Stimulated activated memory B cell treated with anti-CD40 and anti-IgM and Interleukin-4, amounts not matched to agents 10 μg/mL and 1 μg/mL and 100 μg/mL, for 72 hours (primary cell): Measurements from ENCODE around the gene TP53BP2.

Experiments
- ATAC-seq: fragments of 150-1000 bp; cut with Tn5 transposase; 2 replicates; pipeline ENCODE4 v1.10.0; 2021
- H3K27ac Mint-ChIP-seq: one replicate; pipeline ENCODE4 v1.8.0; 2022; ENCODE audit warnings: mild to moderate bottlenecking, mixed read lengths
- H3K27me3 Mint-ChIP-seq: one replicate; pipeline ENCODE4 v1.8.0; 2022; ENCODE audit warnings: mixed read lengths
- H3K36me3 Mint-ChIP-seq: one replicate; pipeline ENCODE4 v1.8.0; 2022; ENCODE audit warnings: mixed read lengths
- H3K4me1 Mint-ChIP-seq: one replicate; pipeline ENCODE4 v1.8.0; 2022; ENCODE audit warnings: mixed read lengths
- H3K4me3 Mint-ChIP-seq: one replicate; pipeline ENCODE4 v1.8.0; 2022; ENCODE audit warnings: mild to moderate bottlenecking, moderate library complexity, mixed read lengths
- H3K9me3 Mint-ChIP-seq: one replicate; pipeline ENCODE4 v1.8.0; 2022; ENCODE audit warnings: mixed read lengths

Gene TP53BP2

DNA sequence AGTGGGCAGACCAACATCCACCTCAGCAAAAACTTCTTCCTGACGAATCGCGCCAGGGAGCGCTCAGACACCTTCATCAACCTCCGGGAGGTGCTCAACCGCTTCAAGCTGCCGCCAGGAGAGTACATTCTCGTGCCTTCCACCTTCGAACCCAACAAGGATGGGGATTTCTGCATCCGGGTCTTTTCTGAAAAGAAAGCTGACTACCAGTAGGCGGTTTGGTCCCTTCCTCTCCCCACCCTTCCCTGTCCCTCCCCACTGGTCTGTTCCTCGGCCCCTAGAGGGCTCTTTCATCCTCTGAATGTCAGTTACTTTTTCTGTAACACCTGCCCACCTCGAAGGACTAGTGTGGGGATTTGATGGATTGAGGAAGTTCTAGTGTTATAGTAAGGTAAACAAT, 86.5 kb downstream of the TP53BP2 start:
- H3K4me1 Mint-ChIP-seq: no peaks in the 10 kb centered on the region
- no peak for ATAC-seq
- no peak overlapping the region for H3K27ac Mint-ChIP-seq
- H3K4me3 Mint-ChIP-seq: no peak overlapping the region
- no peaks in the 10 kb centered on the region for H3K27me3 Mint-ChIP-seq
- H3K36me3 Mint-ChIP-seq: peaks cover 51% of the 10 kb centered on the region
- no peaks in the 10 kb centered on the region for H3K9me3 Mint-ChIP-seq

DNA sequence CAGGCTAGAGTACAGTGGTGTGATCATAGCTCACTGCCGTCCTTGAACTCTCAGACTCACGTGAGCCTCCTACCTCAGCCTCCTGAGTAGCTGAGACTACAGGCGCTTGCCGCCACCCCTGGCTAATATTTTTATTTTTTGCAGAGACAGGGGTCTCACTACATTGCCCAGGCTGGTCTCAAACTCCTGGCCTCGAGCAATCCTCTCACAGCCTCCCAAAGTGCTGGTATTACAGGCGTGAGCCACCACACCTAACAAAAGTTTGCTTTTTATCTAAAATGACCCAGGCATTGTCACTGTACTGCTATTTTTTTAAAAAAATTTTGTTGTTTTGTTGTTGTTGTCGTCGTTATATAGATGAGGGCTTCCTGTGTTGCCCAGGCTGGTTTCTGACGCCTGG, 87.0 kb downstream of the TP53BP2 start:
- Mint-ChIP-seq H3K27ac (no peak overlapping the region), H3K4me3 (no peak overlapping the region), H3K9me3 (no peaks in the 10 kb centered on the region), H3K4me1 (no peaks in the 10 kb centered on the region), H3K27me3 (no peaks in the 10 kb centered on the region), H3K36me3 (peaks cover 51% of the 10 kb centered on the region)
- no peak for ATAC-seq

GRCh38 chr1:223756806-223757700, 88.7 kb downstream of the TP53BP2 start:
- no peaks in the 10 kb centered on the region for H3K27me3 Mint-ChIP-seq
- H3K4me1 Mint-ChIP-seq: no peaks in the 10 kb centered on the region
- ATAC-seq: no peak
- no peak overlapping the region for H3K4me3 Mint-ChIP-seq
- H3K27ac Mint-ChIP-seq: no peak overlapping the region
- H3K36me3 Mint-ChIP-seq: peaks cover 45% of the 10 kb centered on the region
- no peaks in the 10 kb centered on the region for H3K9me3 Mint-ChIP-seq

DNA sequence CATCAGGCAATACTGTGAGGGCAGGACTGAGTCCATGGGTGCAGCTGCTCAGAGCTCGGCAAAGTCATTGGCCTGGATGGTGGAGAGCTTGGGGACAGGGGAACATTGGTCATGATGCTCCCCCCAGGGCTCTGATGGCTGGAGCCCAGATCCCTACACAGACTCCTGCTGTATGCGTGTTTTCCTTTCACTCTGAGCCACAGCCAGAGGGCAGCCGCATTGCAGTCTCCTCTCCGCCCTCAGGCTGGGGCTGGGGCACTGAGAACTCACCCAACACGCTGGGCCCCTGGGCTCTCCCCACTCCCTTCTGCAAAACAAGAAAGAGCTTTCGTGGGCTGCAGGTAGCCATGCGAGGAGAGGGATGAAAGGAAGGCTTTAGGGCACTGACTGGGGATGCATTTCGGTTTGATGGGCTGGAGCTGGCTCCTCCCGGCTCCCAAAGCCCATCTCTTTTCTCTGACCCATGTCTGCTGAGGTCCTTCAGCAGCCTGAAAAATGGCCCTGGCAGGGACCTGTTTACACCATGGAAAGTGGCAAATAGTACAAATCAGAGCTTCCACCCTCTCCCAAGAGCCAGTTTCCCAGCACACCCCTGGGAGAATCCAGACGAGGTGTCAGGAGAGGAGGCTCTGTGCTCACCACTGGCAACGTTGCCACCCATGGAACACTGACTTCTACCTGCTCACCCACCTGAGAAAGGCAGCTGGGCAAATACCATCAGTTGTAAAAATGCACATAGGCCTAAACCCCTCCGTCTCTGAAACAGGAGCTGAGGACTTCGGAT, 89.6 kb downstream of the TP53BP2 start:
- ATAC-seq: no peak
- no peaks in the 10 kb centered on the region for H3K27me3 Mint-ChIP-seq
- no peak overlapping the region for H3K27ac Mint-ChIP-seq
- H3K9me3 Mint-ChIP-seq: no peaks in the 10 kb centered on the region
- H3K4me1 Mint-ChIP-seq: no peaks in the 10 kb centered on the region
- H3K36me3 Mint-ChIP-seq: peaks cover 50% of the 10 kb centered on the region
- no peak overlapping the region for H3K4me3 Mint-ChIP-seq

DNA sequence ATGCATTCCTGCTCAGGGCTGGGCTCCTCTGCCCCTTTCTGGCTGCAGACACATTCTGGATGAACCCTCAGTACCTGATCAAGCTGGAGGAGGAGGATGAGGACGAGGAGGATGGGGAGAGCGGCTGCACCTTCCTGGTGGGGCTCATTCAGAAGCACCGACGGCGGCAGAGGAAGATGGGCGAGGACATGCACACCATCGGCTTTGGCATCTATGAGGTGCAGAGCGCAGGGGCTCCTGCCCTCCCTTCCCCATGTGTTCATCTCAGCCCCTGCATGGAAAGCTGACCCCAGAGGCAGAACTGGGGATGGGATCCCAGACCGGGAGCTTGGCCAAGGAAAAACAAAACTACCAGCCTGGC, 90.3 kb downstream of the TP53BP2 start:
- Mint-ChIP-seq H3K36me3 (peaks cover 56% of the 10 kb centered on the region), H3K27me3 (no peaks in the 10 kb centered on the region), H3K4me3 (no peak overlapping the region), H3K9me3 (no peaks in the 10 kb centered on the region), H3K4me1 (no peaks in the 10 kb centered on the region), H3K27ac (no peak overlapping the region)
- no peak for ATAC-seq

GRCh38 chr1:223754681-223755431, 90.9 kb downstream of the TP53BP2 start:
- Mint-ChIP-seq H3K27ac (no peak overlapping the region), H3K36me3 (peaks cover 56% of the 10 kb centered on the region)

DNA sequence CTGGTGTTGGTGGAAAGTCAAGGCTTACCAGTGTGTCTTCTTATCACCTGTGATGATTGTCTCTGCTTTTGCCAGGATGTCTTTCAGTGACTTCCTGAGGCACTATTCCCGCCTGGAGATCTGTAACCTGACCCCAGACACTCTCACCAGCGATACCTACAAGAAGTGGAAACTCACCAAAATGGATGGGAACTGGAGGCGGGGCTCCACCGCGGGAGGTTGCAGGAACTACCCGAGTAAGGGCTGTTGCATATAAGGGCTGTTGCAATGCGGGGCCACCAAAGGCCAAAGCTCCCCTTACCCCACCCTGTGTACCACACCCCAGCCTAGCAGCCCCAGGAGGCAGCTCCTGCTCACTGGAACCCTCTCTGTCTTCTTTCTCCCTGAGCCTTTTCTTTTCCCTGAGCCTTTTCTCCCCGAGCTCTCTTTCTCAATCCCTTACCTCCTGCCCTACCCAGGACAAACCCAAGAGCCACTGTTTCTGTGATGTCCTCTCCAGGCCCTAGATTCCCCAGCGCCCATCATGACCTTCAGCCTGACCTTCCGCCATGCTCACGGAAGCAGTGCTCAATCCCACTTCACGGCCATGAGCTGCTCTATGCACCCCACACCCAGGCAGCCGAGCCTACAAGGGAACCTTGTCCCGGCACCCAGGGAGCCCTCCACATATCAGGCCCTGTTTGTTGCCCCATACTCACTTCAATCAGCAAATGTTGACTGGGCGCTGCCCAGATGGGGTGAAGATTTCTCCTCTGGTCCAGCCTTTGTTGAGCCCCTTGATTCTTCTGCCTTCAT, 92.8 kb downstream of the TP53BP2 start:
- H3K36me3 Mint-ChIP-seq: peaks cover 49% of the 10 kb centered on the region
- H3K9me3 Mint-ChIP-seq: no peaks in the 10 kb centered on the region
- H3K27ac Mint-ChIP-seq: no peak overlapping the region
- no peaks in the 10 kb centered on the region for H3K27me3 Mint-ChIP-seq
- H3K4me1 Mint-ChIP-seq: peaks cover 9% of the 10 kb centered on the region
- no peak overlapping the region for H3K4me3 Mint-ChIP-seq
- ATAC-seq: no peak

More at GRCh38 chr1:223754681-223755431, 90.9 kb downstream of the TP53BP2 start:
- no peak for ATAC-seq
- H3K27me3 Mint-ChIP-seq: no peaks in the 10 kb centered on the region
- H3K4me1 Mint-ChIP-seq: no peaks in the 10 kb centered on the region
- no peak overlapping the region for H3K4me3 Mint-ChIP-seq
- H3K9me3 Mint-ChIP-seq: no peaks in the 10 kb centered on the region

DNA sequence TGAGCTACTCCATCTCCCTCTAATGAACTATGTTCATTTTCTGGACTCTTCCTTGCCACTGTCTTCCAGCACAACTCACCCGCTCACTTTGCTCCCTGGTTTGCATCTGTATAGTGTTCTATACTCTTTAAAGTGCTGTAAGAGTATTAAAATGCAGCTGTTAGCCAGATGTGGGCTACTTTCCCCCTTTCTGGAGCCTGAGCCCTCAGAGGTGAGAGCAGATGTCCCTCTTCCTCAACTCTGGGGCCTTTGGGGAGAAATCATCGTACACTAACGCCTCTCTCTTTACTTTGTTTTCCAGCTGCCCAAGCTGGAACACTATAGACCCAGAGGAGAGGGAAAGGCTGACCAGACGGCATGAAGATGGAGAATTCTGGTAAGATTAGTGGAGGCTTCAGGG, 94.1 kb downstream of the TP53BP2 start:
- peaks cover 19% of the 10 kb centered on the region for H3K4me1 Mint-ChIP-seq

DNA sequence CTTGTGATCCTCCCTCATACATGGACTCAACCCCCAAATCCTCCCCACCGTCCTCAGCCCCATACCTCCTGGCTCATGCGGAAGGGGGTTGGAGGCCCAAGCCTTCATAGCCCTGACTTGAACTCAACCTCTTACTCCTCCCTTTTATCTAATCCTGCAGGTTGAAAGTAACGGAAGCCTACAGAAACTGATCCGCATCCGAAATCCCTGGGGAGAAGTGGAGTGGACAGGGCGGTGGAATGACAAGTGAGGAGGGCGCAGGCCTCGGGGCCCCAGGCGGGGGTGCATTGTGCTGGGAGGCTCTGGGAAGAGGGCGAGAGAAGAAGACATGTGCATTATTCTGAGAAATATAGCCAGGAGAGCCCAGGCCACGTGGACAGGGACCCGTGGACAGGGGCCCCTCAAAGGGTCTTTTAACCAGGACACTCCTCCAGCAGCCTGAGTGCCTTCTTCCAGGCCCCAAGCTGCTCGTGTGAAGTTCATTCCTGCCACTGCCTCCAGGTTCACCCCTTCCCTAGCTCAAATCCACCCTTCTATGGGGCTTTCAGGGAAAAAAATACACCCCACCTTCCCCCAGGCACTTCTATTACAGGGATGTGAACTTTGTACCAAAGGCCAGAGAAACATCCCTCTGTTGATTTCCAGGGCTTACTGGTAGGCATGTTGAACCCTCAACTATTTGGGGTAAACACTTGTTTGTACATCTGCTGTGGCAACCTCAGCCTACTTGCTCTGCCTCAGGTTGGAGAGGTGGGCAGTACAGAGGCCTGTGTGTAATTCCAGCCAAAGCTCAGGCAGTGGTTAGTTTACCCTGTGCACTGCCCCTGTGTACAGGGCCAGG, 94.8 kb downstream of the TP53BP2 start:
- H3K36me3 Mint-ChIP-seq: peaks cover 52% of the 10 kb centered on the region

More for the DNA sequence above, 94.1 kb downstream of the TP53BP2 start:
- no peaks in the 10 kb centered on the region for H3K9me3 Mint-ChIP-seq
- no peak for ATAC-seq
- peaks cover 52% of the 10 kb centered on the region for H3K36me3 Mint-ChIP-seq
- no peaks in the 10 kb centered on the region for H3K27me3 Mint-ChIP-seq
- H3K4me3 Mint-ChIP-seq: no peak overlapping the region
- no peak overlapping the region for H3K27ac Mint-ChIP-seq

DNA sequence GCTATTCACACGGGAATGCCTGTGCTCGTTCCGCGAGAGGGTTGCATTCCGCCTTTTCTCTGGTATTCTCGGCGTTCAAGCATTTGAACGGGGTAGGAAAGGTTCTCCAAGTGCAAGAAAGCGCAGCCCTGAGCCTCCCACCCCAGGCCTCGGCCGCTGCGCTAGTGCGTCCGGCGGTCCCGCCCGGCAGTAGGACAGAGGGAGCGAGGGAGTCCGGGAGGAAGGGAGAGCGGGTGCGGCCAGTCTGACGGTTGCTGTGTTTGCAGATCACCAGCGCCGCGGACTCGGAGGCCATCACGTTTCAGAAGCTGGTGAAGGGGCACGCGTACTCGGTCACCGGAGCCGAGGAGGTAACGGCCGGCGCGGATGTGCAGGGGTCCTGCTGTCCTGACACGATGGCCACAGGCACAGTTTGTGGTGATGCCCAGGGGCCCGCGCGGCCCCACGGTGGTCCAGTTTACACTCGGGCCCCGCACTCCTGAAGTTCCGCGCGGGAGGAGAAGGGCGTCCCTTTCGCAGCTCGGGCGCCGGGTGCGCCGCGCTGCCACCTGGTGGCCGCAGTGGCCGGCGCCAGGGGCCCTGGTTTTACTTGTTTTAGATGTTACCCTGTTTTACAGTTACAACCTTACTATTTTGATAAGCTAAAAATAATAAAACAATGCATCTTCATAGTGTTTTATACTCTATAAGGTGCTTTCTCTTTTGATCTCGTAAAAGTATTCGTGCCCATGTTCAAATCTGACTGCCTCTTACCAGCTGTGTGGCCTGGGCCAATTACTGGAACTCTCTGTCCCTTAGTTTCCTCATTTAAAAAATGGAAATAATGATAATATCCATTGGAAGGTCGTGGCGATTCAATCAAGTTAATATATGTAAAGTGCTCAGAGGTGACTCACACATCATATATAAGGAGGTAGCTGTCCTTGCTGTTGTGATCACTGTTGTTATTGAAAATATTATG, 96.7 kb downstream of the TP53BP2 start:
- peak overlapping the region; percentile 69 for H3K27ac Mint-ChIP-seq
- no peaks in the 10 kb centered on the region for H3K9me3 Mint-ChIP-seq
- H3K27me3 Mint-ChIP-seq: no peaks in the 10 kb centered on the region
- ATAC-seq: peak; percentile 78
- H3K36me3 Mint-ChIP-seq: peaks cover 48% of the 10 kb centered on the region
- peak overlapping the region; percentile 89 for H3K4me3 Mint-ChIP-seq
- H3K4me1 Mint-ChIP-seq: peaks cover 19% of the 10 kb centered on the region

More for the DNA sequence above, 94.8 kb downstream of the TP53BP2 start:
- Mint-ChIP-seq H3K27me3 (no peaks in the 10 kb centered on the region), H3K4me3 (no peak overlapping the region), H3K9me3 (no peaks in the 10 kb centered on the region), H3K27ac (no peak overlapping the region), H3K4me1 (peaks cover 19% of the 10 kb centered on the region)
- no peak for ATAC-seq

DNA sequence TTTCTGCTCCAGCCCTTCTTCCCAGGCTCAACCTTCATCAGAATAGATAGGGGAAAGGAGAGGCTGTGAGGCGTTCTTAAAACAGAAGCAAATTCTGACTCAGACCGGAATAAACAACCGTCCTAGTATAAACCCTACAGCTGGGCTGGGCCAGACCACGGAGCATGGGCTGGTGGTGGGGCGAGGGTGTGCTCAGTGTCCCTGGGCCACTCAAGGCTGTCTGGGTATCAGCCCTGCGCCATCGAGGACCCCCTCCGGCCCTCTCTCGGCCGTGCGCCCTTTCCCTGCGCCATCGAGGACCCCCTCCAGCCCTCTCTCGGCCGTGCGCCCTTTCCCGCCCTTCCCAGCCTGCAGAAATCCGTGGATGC, 97.4 kb downstream of the TP53BP2 start:
- Mint-ChIP-seq H3K27me3 (no peaks in the 10 kb centered on the region), H3K4me1 (peaks cover 19% of the 10 kb centered on the region), H3K36me3 (peaks cover 53% of the 10 kb centered on the region), H3K27ac (peak overlapping the region; percentile 69), H3K9me3 (no peaks in the 10 kb centered on the region), H3K4me3 (peak overlapping the region; percentile 89)
- peak; percentile 87 for ATAC-seq

DNA sequence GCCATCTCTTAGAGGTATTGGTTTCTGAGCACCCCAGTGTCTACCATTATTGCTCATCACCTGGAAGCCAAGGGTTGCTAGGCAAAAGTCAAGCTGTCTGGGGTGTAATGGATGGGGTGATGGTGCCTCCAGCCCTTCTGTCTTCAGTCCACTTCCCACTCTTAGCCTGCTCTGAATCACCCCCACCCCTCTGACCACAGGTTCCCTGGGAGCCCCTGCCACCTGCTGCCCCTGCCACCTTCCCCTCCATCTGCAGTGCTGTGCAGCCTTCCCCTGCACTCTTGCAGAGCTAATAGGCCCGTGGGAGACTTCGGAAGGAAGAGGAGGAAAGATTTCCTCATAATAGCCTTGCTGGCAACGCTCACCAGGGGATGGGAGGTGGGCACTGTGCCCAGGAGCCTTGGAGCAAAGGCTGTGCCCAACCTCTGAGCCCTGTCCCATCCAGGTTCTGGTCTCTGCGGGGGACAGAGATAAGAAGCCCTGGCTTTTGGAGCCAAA, 97.9 kb downstream of the TP53BP2 start:
- peaks cover 52% of the 10 kb centered on the region for H3K36me3 Mint-ChIP-seq
- peaks cover 19% of the 10 kb centered on the region for H3K4me1 Mint-ChIP-seq
- H3K9me3 Mint-ChIP-seq: no peaks in the 10 kb centered on the region
- no peak for ATAC-seq
- H3K27ac Mint-ChIP-seq: peak overlapping the region; percentile 69
- H3K4me3 Mint-ChIP-seq: no peak overlapping the region
- H3K27me3 Mint-ChIP-seq: no peaks in the 10 kb centered on the region

GRCh38 chr1:223745731-223746130, 100.0 kb downstream of the TP53BP2 start:
- no peak for ATAC-seq
- Mint-ChIP-seq H3K9me3 (no peaks in the 10 kb centered on the region), H3K36me3 (peaks cover 41% of the 10 kb centered on the region), H3K27ac (no peak overlapping the region), H3K4me3 (no peak overlapping the region), H3K4me1 (peaks cover 19% of the 10 kb centered on the region), H3K27me3 (no peaks in the 10 kb centered on the region)
